ENCODE data around the gene STK24. TPM values are rescaled to one million over a fixed set of nuclear protein-coding genes. Genes with fewer than 3 reads are reported as not detected.

The STK24 gene
- total RNA-seq, 1 experiment from 2014 or later = 121 TPM

DNA sequence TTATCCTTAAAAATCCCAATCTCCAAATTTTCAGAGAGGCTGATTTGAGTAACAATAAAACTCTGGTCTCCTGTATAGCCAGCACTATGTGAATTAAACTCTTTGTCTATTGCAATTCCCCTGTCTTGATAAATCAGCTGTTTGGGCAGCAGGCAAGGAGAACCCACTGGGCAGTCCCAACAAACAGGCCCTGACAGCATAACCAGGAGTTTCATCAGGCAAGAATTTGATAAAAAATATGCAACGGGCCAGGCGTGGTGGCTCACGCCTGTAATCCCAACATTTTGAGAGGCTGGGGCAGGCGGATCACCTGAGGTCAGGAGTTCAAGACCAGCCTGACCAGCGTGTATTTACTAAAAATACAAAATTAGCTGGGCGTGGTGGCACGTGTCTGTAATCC is 42.1 kb downstream of the STK24 start:
- DNase-seq (ENCODE audit: low spot score) = no peak

DNA sequence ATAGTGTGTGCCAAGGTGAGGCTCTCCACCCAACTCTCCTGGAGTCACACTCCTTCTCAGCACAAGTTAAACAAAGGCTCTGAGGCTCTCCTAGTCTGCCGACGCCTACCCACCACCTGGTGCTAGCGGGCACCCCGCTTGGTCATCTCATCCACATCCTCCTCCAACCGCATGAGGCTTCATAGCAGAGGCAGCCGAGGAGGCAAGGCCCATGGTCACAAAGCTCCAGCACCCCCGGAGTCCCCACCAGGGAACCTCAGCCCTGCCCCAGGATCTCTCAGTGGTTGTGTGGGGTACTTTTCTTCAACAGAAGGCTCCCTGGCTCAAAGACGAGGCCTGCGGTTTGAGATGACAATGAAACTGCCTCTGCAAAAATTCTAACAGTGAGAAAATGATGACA is 43.0 kb downstream of the STK24 start:
- no peak for DNase-seq (ENCODE audit: low spot score)

DNA sequence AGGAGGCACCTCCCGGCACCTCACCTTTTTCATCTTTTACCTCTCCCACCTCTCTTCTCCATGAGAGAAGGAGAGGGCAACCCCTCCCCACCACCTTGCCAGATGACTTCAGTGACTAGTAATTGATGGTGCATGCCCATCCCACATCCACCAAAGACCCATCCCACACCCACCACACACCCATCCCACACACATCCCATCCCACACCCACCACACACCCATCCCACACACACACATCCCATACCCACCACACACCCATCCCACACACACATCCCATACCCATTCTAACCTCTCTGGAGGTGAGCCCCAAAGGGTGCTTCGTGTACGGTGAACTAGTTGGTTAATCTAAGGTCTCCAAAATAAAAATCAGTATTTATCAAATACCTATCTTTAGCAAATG is 44.7 kb downstream of the STK24 start:
- no peak for DNase-seq (ENCODE audit: low spot score)

DNA sequence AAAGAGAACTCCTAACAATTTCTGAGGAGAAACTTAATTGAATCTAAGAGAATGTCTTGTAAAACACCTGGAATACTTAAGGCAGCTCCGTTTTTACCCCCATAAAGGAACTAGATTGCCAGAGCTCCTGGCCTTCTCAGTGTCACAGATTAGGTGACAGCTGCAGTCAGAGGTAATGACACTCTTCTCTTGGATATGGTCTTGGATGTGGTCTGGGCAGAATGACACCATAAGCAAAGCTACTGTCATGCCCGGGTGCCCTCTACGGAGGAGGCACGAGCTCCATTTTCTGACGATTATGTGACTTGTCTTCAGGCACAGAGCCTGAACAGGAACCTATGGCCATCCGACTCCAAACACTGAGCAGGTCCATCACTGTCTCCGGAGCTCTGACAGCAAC is 46.7 kb downstream of the STK24 start:
- DNase-seq (ENCODE audit: low spot score) = no peak

DNA sequence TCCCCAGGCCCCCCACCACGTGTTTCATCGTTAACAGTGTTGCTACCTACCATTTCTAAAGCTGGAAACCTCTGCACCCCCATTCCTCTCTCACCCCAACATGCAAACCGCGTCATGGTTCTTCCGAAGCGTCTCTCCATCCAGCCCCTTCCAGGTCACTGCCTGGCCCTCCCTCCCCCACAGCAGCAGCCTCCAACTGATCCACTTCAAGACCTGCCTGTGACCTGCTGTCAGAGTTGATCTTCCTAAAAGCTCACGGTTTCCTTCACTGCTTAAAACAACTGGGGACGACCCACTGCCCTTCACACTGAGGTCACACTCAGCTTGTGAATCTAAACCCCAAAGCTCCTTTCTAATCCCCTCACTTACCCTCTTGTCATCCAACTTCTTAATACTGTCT is 47.7 kb downstream of the STK24 start:
- DNase-seq (ENCODE audit: low spot score) = no peak

DNA sequence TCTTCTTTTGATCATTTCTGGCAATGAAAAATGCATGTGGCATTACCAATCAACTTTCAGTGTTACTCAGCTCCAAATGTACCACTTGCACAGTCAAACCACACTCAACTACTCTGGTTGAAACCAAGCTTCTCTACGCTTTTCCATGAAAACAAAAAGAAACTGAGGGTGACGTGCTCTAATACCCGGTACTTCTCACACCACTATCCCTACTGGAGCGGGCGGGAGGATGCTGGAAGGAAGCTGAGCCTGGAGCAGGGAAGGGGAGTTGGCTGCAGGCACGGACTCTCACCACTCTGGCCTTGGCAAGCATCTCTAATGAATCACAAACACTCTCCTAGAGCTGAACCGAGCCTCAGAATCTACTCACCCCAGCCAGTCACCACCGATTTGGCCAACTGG is 48.2 kb downstream of the STK24 start:
- no peak for DNase-seq (ENCODE audit: low spot score)

DNA sequence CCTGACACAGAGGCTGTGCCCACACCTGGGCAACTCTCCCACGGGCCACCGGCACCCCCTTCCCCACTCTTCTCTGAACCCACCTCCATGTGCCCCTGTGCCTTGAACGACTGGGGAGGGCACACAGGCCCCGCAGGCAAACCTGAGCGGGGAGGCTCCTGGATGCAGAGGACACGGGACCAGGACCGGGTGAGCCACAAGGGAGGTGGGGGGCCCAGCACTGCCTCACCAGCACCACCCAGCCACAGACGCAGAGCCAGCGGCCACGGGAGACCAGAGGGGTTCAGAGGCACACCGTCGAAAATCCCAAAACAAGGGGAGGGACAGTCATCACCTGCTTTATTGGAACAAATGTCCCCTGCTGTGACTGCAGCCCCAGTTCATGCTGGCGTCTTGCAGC is 49.4 kb downstream of the STK24 start:
- DNase-seq (ENCODE audit: low spot score) = no peak

DNA sequence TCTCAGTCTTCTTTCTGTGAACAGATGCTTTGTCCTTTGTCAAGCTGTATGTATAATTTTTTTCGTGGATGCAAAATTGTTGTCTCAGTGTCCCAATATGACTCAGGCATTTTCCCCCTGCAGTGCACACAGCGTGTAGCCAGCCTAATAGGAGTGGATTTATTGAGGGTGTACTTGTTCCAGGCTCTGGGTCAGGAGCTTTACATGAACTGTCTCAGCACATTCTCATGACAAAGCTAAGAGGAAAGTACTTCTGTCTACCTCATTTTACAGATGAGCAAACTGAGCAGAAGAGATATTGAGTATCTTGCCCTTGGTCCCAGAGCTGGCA is 50.8 kb downstream of the STK24 start:
- no peak for DNase-seq (ENCODE audit: low spot score)

DNA sequence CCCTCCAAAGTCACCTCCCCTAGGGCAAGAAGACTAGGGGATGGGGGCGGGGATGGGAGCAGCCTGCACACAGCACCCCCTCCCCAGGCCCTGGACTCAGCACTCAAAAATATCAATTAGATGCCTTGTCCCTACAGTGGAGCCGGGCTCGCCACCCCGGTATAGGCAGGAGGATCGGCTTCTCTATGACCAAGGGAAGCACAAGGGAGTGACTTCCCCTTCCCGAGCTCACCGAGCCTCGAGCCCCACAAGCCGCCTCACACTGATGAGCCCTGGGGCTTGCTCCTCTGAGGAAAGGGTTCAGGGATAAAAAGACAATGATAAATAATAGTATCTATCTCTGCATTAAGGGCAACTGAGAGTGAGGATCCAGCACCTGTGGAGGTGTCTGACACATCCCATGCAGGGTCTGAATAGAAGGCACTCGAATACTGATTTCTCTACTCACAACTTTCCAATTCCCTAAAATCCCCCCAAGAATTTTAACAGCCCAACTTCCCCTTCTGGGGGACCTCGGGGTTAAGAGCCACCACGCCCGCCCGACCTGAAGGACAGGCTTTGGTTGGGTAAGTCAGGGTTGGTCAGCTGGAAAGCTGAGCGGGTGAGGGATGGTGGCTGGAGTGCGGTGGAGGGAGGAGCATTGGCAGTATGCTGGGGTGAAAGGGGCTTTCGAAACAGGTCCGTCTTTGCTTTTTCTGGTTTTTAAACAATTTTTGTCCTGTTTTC is 51.3 kb downstream of the STK24 start:
- DNase-seq (ENCODE audit: low spot score) = no peak

DNA sequence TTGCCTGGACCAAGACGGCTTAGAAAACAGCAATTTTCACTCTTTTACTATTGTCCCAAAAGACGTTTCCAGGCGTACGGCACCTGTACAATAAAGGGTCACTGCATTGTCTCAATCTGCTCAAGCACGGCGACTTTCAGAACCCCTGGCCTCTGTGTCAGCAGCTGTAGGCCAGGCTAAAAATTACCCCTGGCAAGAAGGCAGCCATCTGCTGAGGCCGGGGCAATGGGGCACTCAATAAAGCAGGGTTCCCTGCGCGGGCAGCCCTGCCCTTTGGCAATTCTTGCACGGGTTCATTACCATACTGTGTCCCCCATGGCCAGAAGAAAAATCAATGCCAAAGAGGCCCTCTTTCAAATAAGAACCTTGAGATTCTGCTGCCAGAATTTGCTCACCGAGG is 52.1 kb downstream of the STK24 start:
- DNase-seq (ENCODE audit: low spot score) = no peak

DNA sequence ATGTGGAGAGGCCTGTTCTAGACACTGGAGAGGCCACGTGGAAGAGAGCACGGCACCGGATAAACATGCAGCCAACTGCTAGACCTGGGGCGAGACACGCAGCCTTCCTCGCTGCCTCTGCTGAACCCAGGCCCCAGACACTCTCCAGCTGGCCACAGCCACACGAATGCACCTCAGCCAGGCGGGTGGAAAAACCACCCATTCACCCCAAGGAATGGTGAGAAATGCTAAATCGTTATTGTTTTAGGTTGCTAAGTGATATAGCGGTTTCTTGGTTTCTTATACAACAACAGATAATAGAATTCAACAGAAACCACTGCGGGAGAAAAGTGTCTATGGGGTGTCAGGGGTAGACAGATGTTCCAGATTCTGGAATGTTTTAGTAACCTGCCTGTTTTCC is 52.5 kb downstream of the STK24 start:
- no peak for DNase-seq (ENCODE audit: low spot score)

DNA sequence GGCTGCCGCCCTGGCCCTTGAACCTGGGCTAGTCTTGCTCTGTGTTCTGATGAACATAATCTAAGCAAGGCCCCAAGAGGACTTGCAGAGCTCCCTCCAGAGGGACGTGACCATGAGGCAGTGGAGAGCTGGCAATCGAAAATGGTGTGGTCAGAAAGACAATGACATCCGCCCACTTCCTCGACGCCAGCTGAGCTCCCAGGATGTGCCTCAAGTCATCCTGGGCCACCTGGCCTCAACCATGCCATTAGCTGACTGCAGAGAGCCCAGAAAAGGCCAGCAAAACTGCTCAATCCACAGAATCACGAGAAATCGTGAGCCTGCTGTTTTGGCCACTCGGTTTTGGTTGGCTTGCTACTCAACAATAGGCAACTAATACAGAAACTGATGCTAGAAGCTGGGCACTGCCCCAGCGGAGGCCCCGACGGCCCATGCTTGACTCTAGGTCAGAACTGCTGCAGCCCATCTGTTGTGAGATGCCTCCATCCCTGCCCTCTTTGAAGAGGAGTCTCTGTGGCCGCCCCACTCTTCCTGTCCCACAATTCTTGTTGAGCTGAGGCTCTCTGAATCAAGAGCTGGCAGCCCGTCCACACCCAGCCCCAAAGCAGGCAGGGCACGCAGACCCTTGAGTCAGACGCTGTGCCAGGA is 53.3 kb downstream of the STK24 start:
- DNase-seq (ENCODE audit: low spot score) = no peak

DNA sequence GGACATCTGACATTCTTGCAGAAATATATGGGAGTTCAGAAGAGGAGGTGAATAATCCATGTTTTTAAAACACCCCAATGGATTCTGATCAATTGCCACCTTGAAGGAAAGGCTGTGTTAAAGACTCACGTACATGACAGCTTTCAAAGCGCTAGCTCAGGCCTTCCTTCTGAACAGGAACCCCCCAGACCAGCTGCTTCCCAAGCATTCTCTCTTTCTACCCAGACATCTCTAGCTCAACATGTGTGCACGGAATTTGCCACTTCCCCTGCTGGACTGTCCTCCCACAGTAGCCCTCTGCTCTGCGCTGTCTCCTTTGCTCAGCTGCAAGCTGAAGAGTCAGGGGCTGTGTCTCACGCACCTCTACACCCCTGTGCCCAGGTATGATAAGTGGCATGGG is 54.5 kb downstream of the STK24 start:
- no peak for DNase-seq (ENCODE audit: low spot score)

DNA sequence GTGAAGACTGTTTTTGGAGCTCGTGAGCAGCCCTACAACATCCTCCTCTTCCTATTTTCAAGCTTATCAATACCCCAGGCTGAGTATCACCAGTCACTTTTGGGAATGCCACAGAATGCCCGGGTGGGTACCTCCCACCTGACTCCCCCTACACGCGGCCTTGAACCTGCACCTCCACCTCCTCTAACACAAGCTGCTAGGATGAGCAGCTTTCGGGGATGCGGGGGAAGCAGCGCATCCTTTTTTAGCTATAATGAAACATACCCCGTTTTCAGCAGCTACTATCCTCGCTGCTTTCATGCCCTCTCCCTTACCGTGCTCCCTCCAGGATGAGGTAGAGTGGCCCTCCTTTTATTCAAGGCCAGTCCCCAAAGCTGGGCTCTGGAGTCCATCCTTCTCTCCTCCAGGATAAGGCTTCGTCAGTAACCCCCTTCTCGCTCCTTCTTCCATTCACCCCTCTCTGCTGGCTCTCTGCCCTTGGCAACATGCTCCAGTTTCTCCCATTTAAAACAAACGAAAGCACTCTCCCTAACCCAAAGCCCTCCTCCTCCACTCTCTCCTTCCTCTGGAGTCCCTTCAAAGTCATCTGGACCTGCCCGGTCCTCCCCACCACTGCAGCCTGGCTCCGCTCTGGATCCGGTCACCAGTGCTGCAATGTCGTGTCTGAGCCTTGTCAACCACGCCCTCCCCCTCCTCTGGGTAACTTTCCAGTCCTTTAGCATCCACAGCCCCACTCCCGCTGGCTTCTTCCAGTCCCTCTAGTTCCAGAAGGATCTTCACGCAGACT is 55.3 kb downstream of the STK24 start:
- DNase-seq (ENCODE audit: low spot score) = no peak

DNA sequence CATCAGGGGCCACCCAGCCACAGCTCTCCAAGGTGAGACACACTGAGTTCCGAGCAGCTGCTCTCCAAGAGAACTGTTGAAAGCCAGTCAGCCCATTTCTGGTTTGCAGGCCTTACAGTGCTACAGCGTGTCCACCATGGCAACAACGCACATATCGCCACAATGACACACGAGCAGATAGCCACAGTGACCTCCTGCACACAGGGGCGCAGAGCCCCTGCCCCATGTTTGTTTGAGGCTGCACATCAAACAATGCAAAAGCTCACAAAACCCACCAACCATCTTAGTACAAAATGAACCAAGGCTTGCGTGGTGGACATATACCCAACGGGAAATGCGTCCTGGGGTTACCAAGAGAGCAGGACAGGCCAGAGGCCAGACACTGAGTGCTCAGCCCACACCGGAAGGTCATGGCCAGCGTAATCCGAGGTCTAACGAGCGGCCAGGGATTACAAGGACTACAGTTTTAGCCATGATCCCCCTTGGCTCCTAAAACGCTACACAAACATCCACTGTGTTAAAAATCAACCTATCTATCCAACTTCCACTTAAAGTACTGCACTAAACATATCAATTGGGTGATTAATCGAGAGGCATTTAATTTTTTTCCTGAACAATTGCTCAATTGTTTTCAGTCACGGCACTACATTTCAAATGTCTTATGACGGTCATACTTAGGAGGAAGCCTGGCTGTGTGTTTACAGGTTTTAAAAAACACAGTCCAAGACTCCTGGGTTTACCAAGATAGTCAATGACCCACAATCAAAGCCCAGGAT is 56.0 kb downstream of the STK24 start:
- no peak for DNase-seq (ENCODE audit: low spot score)

DNA sequence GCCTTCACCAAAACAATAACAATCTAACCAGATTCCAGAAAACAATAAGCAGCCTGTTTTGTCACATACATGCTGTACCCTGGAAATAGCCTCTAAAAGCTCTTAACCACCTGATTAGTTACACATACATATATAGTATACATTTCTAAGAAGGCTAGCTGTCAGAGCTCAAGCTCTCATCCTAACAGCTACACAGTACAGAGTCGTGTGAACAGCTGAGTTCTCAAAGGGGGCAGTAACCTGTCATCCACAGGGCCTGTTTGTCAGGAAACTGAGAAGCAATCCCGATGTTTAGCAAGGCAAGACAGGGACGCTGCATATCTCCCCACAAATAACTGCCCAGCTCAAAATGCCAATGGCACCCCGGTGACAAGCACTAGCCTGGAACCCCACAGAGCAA is 56.9 kb downstream of the STK24 start:
- no peak for DNase-seq (ENCODE audit: low spot score)

DNA sequence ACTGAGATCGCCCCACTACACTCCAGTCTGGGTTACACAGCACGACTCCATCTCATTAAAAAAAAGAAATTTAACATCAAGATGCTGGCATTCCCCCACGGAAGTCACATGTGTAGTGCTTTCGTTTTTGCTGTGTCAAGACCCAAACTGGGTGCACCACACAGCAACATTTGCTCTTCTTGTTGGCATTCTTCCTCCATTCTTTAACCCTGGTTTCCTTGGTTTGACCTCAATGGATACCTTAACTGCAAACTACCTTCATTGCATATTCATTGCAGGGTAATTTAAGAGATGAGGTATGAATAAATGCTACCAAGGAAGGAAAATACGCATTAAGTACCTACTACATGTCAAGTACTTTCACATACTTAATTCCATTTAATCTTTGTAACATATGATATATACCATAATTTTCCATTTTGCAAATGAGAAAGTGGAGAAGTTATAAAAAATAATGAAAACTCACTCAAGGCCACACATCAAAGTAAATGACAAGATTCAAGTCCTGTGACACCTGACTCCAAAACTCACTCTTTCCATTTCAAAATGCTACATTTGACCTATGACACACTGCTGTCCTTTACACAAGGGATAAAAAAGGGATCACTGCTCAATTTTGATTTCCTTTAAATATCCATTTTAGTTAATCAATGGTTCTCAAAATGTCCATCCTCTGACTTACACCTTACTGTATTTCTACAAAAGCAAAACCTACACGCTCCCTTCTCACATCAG is 59.2 kb downstream of the STK24 start:
- no peak for DNase-seq (ENCODE audit: low spot score)

DNA sequence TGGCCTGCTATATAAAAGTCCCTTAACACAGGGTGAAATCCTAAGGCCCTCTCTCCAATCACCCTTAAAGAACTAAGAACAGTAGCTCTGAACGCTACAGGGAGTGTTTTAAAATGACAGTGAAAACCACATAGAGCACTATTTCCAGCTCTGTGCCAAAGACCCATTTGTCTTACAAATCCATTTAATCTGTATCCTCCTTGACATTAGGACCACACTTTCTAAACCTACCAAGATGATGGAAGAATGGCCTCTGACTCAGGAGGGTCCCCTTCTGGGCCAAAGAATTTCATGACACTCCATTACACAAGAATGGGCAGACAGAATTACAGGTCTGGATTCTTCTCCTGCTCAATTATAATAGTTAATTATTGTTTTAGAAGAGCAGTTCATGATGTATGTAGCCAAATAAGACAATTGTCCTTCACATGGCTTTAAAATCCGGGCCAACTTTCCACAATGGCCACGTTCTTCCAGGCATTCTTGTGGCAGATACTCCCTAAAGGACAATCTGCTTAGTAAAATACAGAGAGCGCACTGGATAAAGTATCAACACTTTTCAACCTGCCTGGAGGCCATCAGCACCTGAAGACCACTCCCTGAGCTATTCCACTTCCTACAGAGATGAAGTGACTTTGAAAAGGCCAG is 61.0 kb downstream of the STK24 start:
- DNase-seq (ENCODE audit: low spot score) = no peak

DNA sequence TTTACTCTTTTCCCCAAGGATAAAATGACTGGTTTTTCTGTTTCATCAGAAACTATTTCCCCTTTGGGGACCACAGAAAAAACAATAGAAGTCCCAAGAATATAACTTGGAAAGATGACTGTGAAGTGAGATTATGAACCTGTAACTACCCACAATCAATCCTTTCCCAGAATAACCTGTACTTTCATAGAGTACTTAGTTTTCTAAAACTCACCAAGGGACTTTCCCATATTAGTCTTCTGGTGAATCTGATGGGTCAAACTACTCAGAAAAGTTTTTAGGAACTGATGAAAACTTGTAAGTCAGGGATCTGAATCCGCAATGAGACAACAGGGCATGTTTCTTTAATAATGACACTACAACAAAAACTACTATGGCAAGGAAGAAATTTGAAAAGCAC is 62.6 kb downstream of the STK24 start:
- no peak for DNase-seq (ENCODE audit: low spot score)

DNA sequence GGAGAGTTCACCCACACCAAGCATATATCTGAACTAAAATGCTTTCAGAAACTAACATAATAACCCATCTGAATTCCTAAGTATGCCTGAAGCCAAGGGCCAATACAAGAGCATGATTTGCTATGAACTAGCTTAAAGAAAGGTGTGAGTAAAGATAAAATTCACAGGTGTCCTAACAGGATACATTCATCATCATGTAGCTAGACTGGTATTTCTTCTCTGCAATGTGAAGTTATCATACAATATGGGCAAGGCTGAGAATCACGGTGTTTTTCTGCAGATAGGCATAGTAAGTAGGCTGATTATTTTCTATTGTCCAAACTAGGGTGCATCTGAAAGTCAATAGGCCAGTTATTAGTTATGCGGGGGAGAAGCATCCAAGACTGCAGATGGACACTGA is 63.1 kb downstream of the STK24 start:
- no peak for DNase-seq (ENCODE audit: low spot score)
